ENCODE data around the gene RASSF3. TPM values are rescaled to one million over a fixed set of nuclear protein-coding genes. Genes with fewer than 3 reads are reported as not detected.
"Not testable (repeated sequence)": the region's sequence is repeated elsewhere in the genome, so short reads cannot be mapped to it uniquely, and the experiment has no call there.

Gene RASSF3
- total RNA-seq, 2 donors from 2014 or later, result 40.3 to 42.4 TPM

GRCh38 chr12:64653907-64654306 is 43.6 kb downstream of the RASSF3 start:
- H3K9me3 Mint-ChIP-seq; H3K27me3 Mint-ChIP-seq (ENCODE audit: low read depth); H3K36me3 Mint-ChIP-seq (ENCODE audit: insufficient read depth in 2 of 2); H3K4me3 Mint-ChIP-seq; DNase-seq: not testable (repeated sequence)
- peak overlapping the region; percentile 52 for H3K27ac Mint-ChIP-seq
- peak in 1 of 2 donors; percentile 41 for ATAC-seq (replicated peaks in 1 of 2)
- H3K4me1 Mint-ChIP-seq (ENCODE audit: low read depth), result peaks cover 83% of the 10 kb centered on the region

GRCh38 chr12:64655141-64655540 is 44.8 kb downstream of the RASSF3 start:
- ATAC-seq (replicated peaks in 1 of 2), result no peak
- Mint-ChIP-seq H3K27ac (peak overlapping the region; percentile 92), H3K27me3 (ENCODE audit: low read depth) (no peaks in the 10 kb centered on the region), H3K4me3 (no peak overlapping the region), H3K36me3 (ENCODE audit: insufficient read depth in 2 of 2) (peaks cover 4 to 5% of the 10 kb centered on the region in 2 donors), H3K4me1 (ENCODE audit: low read depth) (peaks cover 84% of the 10 kb centered on the region), H3K9me3 (peaks cover 0 to 1% of the 10 kb centered on the region in 2 donors)
- DNase-seq, result no peak

- H3K36me3 Mint-ChIP-seq (ENCODE audit: insufficient read depth in 2 of 2), result peaks cover 4 to 5% of the 10 kb centered on the region in 2 donors
- H3K4me3 Mint-ChIP-seq, result peak overlapping the region in 1 of 2 donors; percentile 1
- ATAC-seq (replicated peaks in 1 of 2), result no peak
- H3K27ac Mint-ChIP-seq, result peak overlapping the region; percentile 90
- peaks cover 85% of the 10 kb centered on the region for H3K4me1 Mint-ChIP-seq (ENCODE audit: low read depth)
- H3K9me3 Mint-ChIP-seq, result peaks cover 0 to 1% of the 10 kb centered on the region in 2 donors
- no peak for DNase-seq
- no peaks in the 10 kb centered on the region for H3K27me3 Mint-ChIP-seq (ENCODE audit: low read depth)
Observed at GRCh38 chr12:64656429-64656828, 46.1 kb downstream of the RASSF3 start.

- DNase-seq (no peak), ATAC-seq (replicated peaks in 1 of 2) (no peak)
- peaks cover 4 to 5% of the 10 kb centered on the region in 2 donors for H3K36me3 Mint-ChIP-seq (ENCODE audit: insufficient read depth in 2 of 2)
- peak overlapping the region; percentile 24 to 76 for H3K4me3 Mint-ChIP-seq
- peaks cover 77% of the 10 kb centered on the region for H3K4me1 Mint-ChIP-seq (ENCODE audit: low read depth)
- H3K9me3 Mint-ChIP-seq, result peaks cover 0 to 1% of the 10 kb centered on the region in 2 donors
- no peaks in the 10 kb centered on the region for H3K27me3 Mint-ChIP-seq (ENCODE audit: low read depth)
- peak overlapping the region; percentile 85 for H3K27ac Mint-ChIP-seq
Observed at GRCh38 chr12:64658892-64659481, 48.7 kb downstream of the RASSF3 start.

GRCh38 chr12:64660237-64661018 is 50.1 kb downstream of the RASSF3 start:
- ATAC-seq (replicated peaks in 1 of 2) (peak; percentile 58 to 68), DNase-seq (no peak)
- Mint-ChIP-seq H3K9me3 (peaks cover 0 to 1% of the 10 kb centered on the region in 2 donors), H3K4me3 (peak overlapping the region in 1 of 2 donors; percentile 52), H3K27me3 (ENCODE audit: low read depth) (no peaks in the 10 kb centered on the region), H3K27ac (peak overlapping the region; percentile 75), H3K36me3 (ENCODE audit: insufficient read depth in 2 of 2) (peaks cover 4 to 5% of the 10 kb centered on the region in 2 donors), H3K4me1 (ENCODE audit: low read depth) (peaks cover 86% of the 10 kb centered on the region)

- Mint-ChIP-seq H3K27me3 (ENCODE audit: low read depth) (no peaks in the 10 kb centered on the region), H3K4me3 (no peak overlapping the region), H3K4me1 (ENCODE audit: low read depth) (peaks cover 86% of the 10 kb centered on the region), H3K36me3 (ENCODE audit: insufficient read depth in 2 of 2) (peaks cover 2 to 3% of the 10 kb centered on the region in 2 donors), H3K27ac (peak overlapping the region; percentile 43), H3K9me3 (peaks cover 0 to 1% of the 10 kb centered on the region in 2 donors)
- ATAC-seq (replicated peaks in 1 of 2) (no peak), DNase-seq (no peak)
Observed at GRCh38 chr12:64663015-64663414, 52.7 kb downstream of the RASSF3 start.

GRCh38 chr12:64665514-64665913 is 55.2 kb downstream of the RASSF3 start:
- Mint-ChIP-seq H3K36me3 (ENCODE audit: insufficient read depth in 2 of 2) (no peaks in the 10 kb centered on the region), H3K27me3 (ENCODE audit: low read depth) (no peaks in the 10 kb centered on the region), H3K4me1 (ENCODE audit: low read depth) (peaks cover 89% of the 10 kb centered on the region), H3K27ac (peak overlapping the region; percentile 89), H3K4me3 (peak overlapping the region; percentile 76 to 95), H3K9me3 (no peaks in the 10 kb centered on the region)
- ATAC-seq (replicated peaks in 1 of 2) (peak; percentile 41 to 48), DNase-seq (peak in 1 of 2 donors; percentile 53)

GRCh38 chr12:64666054-64666914 is 56.0 kb downstream of the RASSF3 start:
- Mint-ChIP-seq H3K4me1 (ENCODE audit: low read depth) (peaks cover 89% of the 10 kb centered on the region), H3K36me3 (ENCODE audit: insufficient read depth in 2 of 2) (no peaks in the 10 kb centered on the region), H3K27ac (peak overlapping the region; percentile 89), H3K4me3 (peak overlapping the region; percentile 76 to 95), H3K27me3 (ENCODE audit: low read depth) (no peaks in the 10 kb centered on the region), H3K9me3 (no peaks in the 10 kb centered on the region)
- ATAC-seq (replicated peaks in 1 of 2) (no peak), DNase-seq (no peak)

- H3K36me3 Mint-ChIP-seq (ENCODE audit: insufficient read depth in 2 of 2), result no peaks in the 10 kb centered on the region
- DNase-seq, result no peak
- no peak for ATAC-seq (replicated peaks in 1 of 2)
- H3K27me3 Mint-ChIP-seq (ENCODE audit: low read depth), result no peaks in the 10 kb centered on the region
- H3K4me3 Mint-ChIP-seq, result peak overlapping the region; percentile 92 to 95
- peaks cover 91% of the 10 kb centered on the region for H3K4me1 Mint-ChIP-seq (ENCODE audit: low read depth)
- H3K9me3 Mint-ChIP-seq, result no peaks in the 10 kb centered on the region
- H3K27ac Mint-ChIP-seq, result peak overlapping the region; percentile 89
Observed at GRCh38 chr12:64667793-64668192, 57.5 kb downstream of the RASSF3 start.

GRCh38 chr12:64669270-64669842 is 59.1 kb downstream of the RASSF3 start:
- Mint-ChIP-seq H3K27me3 (ENCODE audit: low read depth) (no peaks in the 10 kb centered on the region), H3K36me3 (ENCODE audit: insufficient read depth in 2 of 2) (no peaks in the 10 kb centered on the region), H3K4me1 (ENCODE audit: low read depth) (peaks cover 98% of the 10 kb centered on the region), H3K27ac (peak overlapping the region; percentile 89), H3K4me3 (peak overlapping the region; percentile 92 to 95), H3K9me3 (no peaks in the 10 kb centered on the region)
- DNase-seq (peak in 1 of 2 donors; percentile 48), ATAC-seq (replicated peaks in 1 of 2) (peak; percentile 84 to 87)

GRCh38 chr12:64670019-64670418 is 59.7 kb downstream of the RASSF3 start:
- ATAC-seq (replicated peaks in 1 of 2), result no peak

GRCh38 chr12:64670919-64671639 is 60.8 kb downstream of the RASSF3 start:
- peak overlapping the region; percentile 92 to 95 for H3K4me3 Mint-ChIP-seq
- peak overlapping the region; percentile 96 for H3K27ac Mint-ChIP-seq
- ATAC-seq (replicated peaks in 1 of 2), result peak; percentile 70 to 71
- DNase-seq, result peak; percentile 46 to 54
- no peaks in the 10 kb centered on the region for H3K27me3 Mint-ChIP-seq (ENCODE audit: low read depth)
- H3K4me1 Mint-ChIP-seq (ENCODE audit: low read depth), result peaks cover 95% of the 10 kb centered on the region
- H3K9me3 Mint-ChIP-seq, result no peaks in the 10 kb centered on the region
- no peaks in the 10 kb centered on the region for H3K36me3 Mint-ChIP-seq (ENCODE audit: insufficient read depth in 2 of 2)

More at GRCh38 chr12:64670019-64670418, 59.7 kb downstream of the RASSF3 start:
- Mint-ChIP-seq H3K4me3 (peak overlapping the region; percentile 92 to 95), H3K27me3 (ENCODE audit: low read depth) (no peaks in the 10 kb centered on the region), H3K27ac (peak overlapping the region; percentile 96), H3K36me3 (ENCODE audit: insufficient read depth in 2 of 2) (no peaks in the 10 kb centered on the region), H3K4me1 (ENCODE audit: low read depth) (peaks cover 97% of the 10 kb centered on the region), H3K9me3 (no peaks in the 10 kb centered on the region)
- no peak for DNase-seq
